HepG2 (cell line): ENCODE results near the gene MMRN2. TPM values are rescaled to one million over a fixed set of nuclear protein-coding genes. Genes with fewer than 3 reads are reported as not detected.

Experiments used
- ATAC-seq: fragments of 200-7000 bp; cut with Tn5 transposase; 3 replicates; pipeline ENCODE4 v1.9.1; 2020; ENCODE audit warnings: mild to moderate bottlenecking, moderate library complexity
- BruUV-seq: library from RNA; stranded (reverse); fragments of 400-500 nt; replicated peaks from 2 replicates; lab custom pipeline; 2021; lab: Mats Ljungman, UMichigan
- CTCF ChIA-PET: fragments of 300-600 bp; formaldehyde crosslinking; extraction: SDS; loops from one replicate; lab custom pipeline; 2021; ENCODE audit warnings: low total read pairs, inconsistent platforms, low intra/inter-chr PET ratio; lab: Yijun Ruan, JAX
- POLR2A ChIA-PET: fragments of 350-600 bp; sonication (Branson Sonifier 250); formaldehyde crosslinking; loops from one replicate; lab custom pipeline; 2020; ENCODE audit warnings: antibody characterized with exemption, inconsistent platforms; lab: Yijun Ruan, JAX
- DNase-seq: peaks from one replicate; pipeline ENCODE4 v3.0.0-alpha.2; 2015; ENCODE audit warnings: low spot score
- FAIRE-seq: peaks from 3 replicates; lab custom pipeline; 2011; peaks lifted over from hg19 to GRCh38; lab: Jason Lieb, UNC
- H2AFZ ChIP-seq: one replicate; pipeline ENCODE4 v1.6.1; 2011; ENCODE audit warnings: low read length, inconsistent platforms
- H3K27ac ChIP-seq: fragments of 300-600 bp; 3 replicates; pipeline ENCODE4 v1.8.0; 2011; ENCODE audit warnings: mixed run types, mild to moderate bottlenecking, mixed read lengths, low read length, inconsistent platforms; ENCODE audit not compliant: insufficient read depth; ENCODE audit errors: extremely low read length
- H3K27me3 ChIP-seq, 2 experiments: fragments of 200-600 bp in 1 of 2; 2 replicates in 1 of 2; 3 replicates in 1 of 2; pipeline versions ENCODE4 v1.6.0 to v1.8.0; 2011; ENCODE audit warnings: low read length in 2 of 2, mild to moderate bottlenecking in 2 of 2, moderate library complexity in 2 of 2, inconsistent platforms in 1 of 2; ENCODE audit not compliant: insufficient read depth in 2 of 2, control insufficient read depth in 1 of 2
- H3K36me3 ChIP-seq, 2 experiments: fragments of 200-600 bp in 1 of 2; replicated peaks in 1 of 2; 2 replicates in 1 of 2; 3 replicates in 1 of 2; pipeline versions ENCODE4 v1.5.1 to v1.8.0; 2011; ENCODE audit warnings: low read length in 2 of 2, inconsistent platforms in 1 of 2; ENCODE audit not compliant: insufficient read depth in 2 of 2, control insufficient read depth in 1 of 2
- H3K4me1 ChIP-seq: 2 replicates; pipeline ENCODE4 v1.5.1; 2012; ENCODE audit warnings: low read length, inconsistent platforms; ENCODE audit not compliant: insufficient read depth
- H3K4me2 ChIP-seq: 2 replicates; pipeline ENCODE4 v1.6.0; 2011; ENCODE audit warnings: low read depth, low read length, inconsistent platforms
- H3K4me3 ChIP-seq, 3 experiments: fragments of 200-600 bp in 1 of 3; sonication (generic), shearing (Covaris generic) in 1 of 3; replicated peaks in 1 of 3; 2 replicates each; pipeline ENCODE4 v1.5.1; 2011 to 2016; ENCODE audit warnings: low read length in 3 of 3, inconsistent platforms in 2 of 3, low read depth in 2 of 3, mild to moderate bottlenecking in 2 of 3, control low read depth in 1 of 3, mixed read lengths in 1 of 3; ENCODE audit not compliant: insufficient read depth in 1 of 3
- H3K79me2 ChIP-seq: one replicate; pipeline ENCODE4 v1.6.1; 2011; ENCODE audit warnings: low read length, inconsistent platforms; ENCODE audit not compliant: insufficient read depth
- H3K9ac ChIP-seq: 2 replicates; pipeline ENCODE4 v1.6.0; 2011; ENCODE audit warnings: mild to moderate bottlenecking, low read depth, low read length, inconsistent platforms; ENCODE audit not compliant: insufficient read depth
- H3K9me3 ChIP-seq: 2 replicates; pipeline ENCODE4 v1.5.1; 2012; ENCODE audit warnings: mild to moderate bottlenecking, low read length
- H4K20me1 ChIP-seq: 2 replicates; pipeline ENCODE4 v1.6.0; 2011; ENCODE audit warnings: inconsistent platforms, mild to moderate bottlenecking, low read length, moderate library complexity; ENCODE audit not compliant: insufficient read depth
- DNMT3B ChIP-seq: conservative IDR thresholded peaks from 2 replicates; pipeline ENCODE4 v1.6.1; 2016; ENCODE audit warnings: missing biosample characterization, control low read depth
- E2F5 ChIP-seq: sonication (generic); formaldehyde crosslinking; conservative IDR thresholded peaks from 2 replicates; pipeline ENCODE4 v1.4.0; 2020; ENCODE audit warnings: missing genetic modification reagents
- ETS1 ChIP-seq: sonication (generic); formaldehyde crosslinking; IDR thresholded peaks from 2 replicates; pipeline ENCODE4 v1.4.0; 2020; ENCODE audit warnings: missing genetic modification reagents
- FOXA3 ChIP-seq: IDR thresholded peaks from 2 replicates; pipeline ENCODE4 v1.6.1; 2016; ENCODE audit warnings: missing genetic modification reagents, missing compliant biosample characterization
- HNF1B ChIP-seq: sonication (generic); formaldehyde crosslinking; IDR thresholded peaks from 2 replicates; pipeline ENCODE4 v1.5.1; 2020; ENCODE audit warnings: mild to moderate bottlenecking, moderate library complexity, missing genetic modification reagents
- IRF9 ChIP-seq: sonication (generic); formaldehyde crosslinking; IDR thresholded peaks from 2 replicates; pipeline ENCODE4 v1.8.0; 2022; ENCODE audit warnings: missing genetic modification reagents, mild to moderate bottlenecking, borderline replicate concordance
- KMT2A ChIP-seq: sonication (generic); formaldehyde crosslinking; IDR thresholded peaks from 2 replicates; pipeline ENCODE4 v1.4.0; 2020; ENCODE audit warnings: missing genetic modification reagents
- NKX3-1 ChIP-seq: sonication (generic); formaldehyde crosslinking; IDR thresholded peaks from 2 replicates; pipeline ENCODE4 v1.5.0; 2020; ENCODE audit warnings: missing genetic modification reagents
- SALL1 ChIP-seq: sonication (generic); formaldehyde crosslinking; IDR thresholded peaks from 2 replicates; pipeline ENCODE4 v1.8.0; 2022; ENCODE audit warnings: mild to moderate bottlenecking, missing genetic modification reagents
- SMC3 ChIP-seq: IDR thresholded peaks from 2 replicates; pipeline ENCODE4 v1.6.1; 2011; ENCODE audit warnings: low read length, improper control_type of control experiment
- THAP7 ChIP-seq: sonication (generic); formaldehyde crosslinking; IDR thresholded peaks from 2 replicates; pipeline ENCODE4 v1.8.1; 2023; ENCODE audit warnings: mild to moderate bottlenecking, missing genetic modification reagents
- ZBTB2 ChIP-seq: sonication (generic); formaldehyde crosslinking; IDR thresholded peaks from 2 replicates; pipeline ENCODE4 v1.8.0; 2022; ENCODE audit warnings: low read depth, missing genetic modification reagents
- ZNF562 ChIP-seq: sonication (generic); formaldehyde crosslinking; IDR thresholded peaks from 2 replicates; pipeline ENCODE4 v1.8.0; 2022; ENCODE audit warnings: missing genetic modification reagents, borderline replicate concordance
- WGBS: methylation state at CpG from one replicate; pipeline ENCODE4 v1.1.6; 2017; ENCODE audit warnings: low lambda C conversion rate; 5-methylcytosine and 5-hydroxymethylcytosine counted together
- in situ Hi-C: cut with HindIII; loops from 2 replicates; pipeline ENCODE4 v1.10.0; 2017; ENCODE audit warnings: low pct_unique_long_range_greater_than_20kb; ENCODE audit not compliant: extremely low pct_ligation_motif_present
- intact Hi-C: fragments of 100-400 bp; cut with micrococcal nuclease; formaldehyde crosslinking; loops from one replicate; pipeline ENCODE4 v1.10.0; 2022; ENCODE audit not compliant: unreplicated experiment
- polyA plus RNA-seq, 8 experiments: library from polyadenylated mRNA; depleted of rRNA in 3 of 8; stranded (reverse) in 7 of 8; unstranded in 1 of 8; fragments of >200 nt; fragmentation: Illumina TruSeq in 4 of 8; extraction: Trizol in 4 of 8; gene quantifications; 2 replicates each; pipeline versions ENCODE4 v1.2.1 to v1.2.3, GENCODE V29; 2011 to 2016; ENCODE audit warnings: low read depth in 4 of 8, missing spikeins in 1 of 8, mixed read lengths in 1 of 8; ENCODE audit not compliant: insufficient read depth in 1 of 8
- total RNA-seq, 5 experiments: library from RNA; depleted of rRNA; stranded (reverse); fragments of >200 nt; fragmentation: Illumina TruSeq; extraction: Trizol; gene quantifications; 2 replicates each; pipeline ENCODE4 v1.2.3, GENCODE V29; 2016; ENCODE audit warnings: low read depth in 1 of 5

The MMRN2 gene
- total and polyA plus RNA-seq, 2 of the 13 experiments (the other 11 are each of a cell fraction or from before 2014, with no cell fraction given) = 0.04 TPM; not detected in 1

- TF ChIP-seq E2F5 (CRISPR knock-in tag) (no peak), SMC3 (no peak), ETS1 (CRISPR knock-in tag) (no peak), NKX3-1 (CRISPR knock-in tag) (no peak)
Observed at GRCh38 chr10:86929468-86930380, 27.7 kb downstream of the MMRN2 start (continued).

GRCh38 chr10:86922553-86922961 lies 34.9 kb downstream of the MMRN2 start:
- Histone ChIP-seq H4K20me1 (no peaks in the 10 kb centered on the region), H3K79me2 (no peaks in the 10 kb centered on the region), H3K4me2 (no peak overlapping the region), H3K27me3 (no peaks in the 10 kb centered on the region), H3K27ac (no peak overlapping the region), H3K9ac (no peak overlapping the region), H3K4me3 (no peak overlapping the region), H2AFZ (no peak overlapping the region), H3K4me1 (no peaks in the 10 kb centered on the region), H3K9me3 (no peaks in the 10 kb centered on the region), H3K36me3 (peaks cover 11 to 40% of the 10 kb centered on the region in 2 experiments; a peak in 4 of 5 replicates)
- WGBS = 91% methylated on average over 6 of the region's 9 CpGs
- in situ Hi-C loops (no loop called here), intact Hi-C loops (no loop called here)
- CTCF ChIA-PET = no interaction called here
- DNase-seq = peak; percentile 20
- no peak for FAIRE-seq
- POLR2A ChIA-PET = no interaction called here
- ATAC-seq = peak; percentile 48; the same call in 1 of the 3 replicates
- no TSS peak for BruUV-seq
- TF ChIP-seq SALL1 (CRISPR knock-in tag) (0 out of 2 replicates have a peak, but pooled peaks have one; percentile 21), DNMT3B (CRISPR knock-in tag) (no peak), FOXA3 (CRISPR knock-in tag) (0 out of 2 replicates have a peak, but pooled peaks have one; percentile 14), ZNF562 (no peak), HNF1B (0 out of 2 replicates have a peak, but pooled peaks have one; percentile 24), IRF9 (CRISPR knock-in tag) (no peak), THAP7 (no peak), KMT2A (no peak), ZBTB2 (CRISPR knock-in tag) (no peak)
